ENCODE data around the gene PPFIA1.
"Not testable (repeated sequence)": the region's sequence is repeated elsewhere in the genome, so short reads cannot be mapped to it uniquely, and the experiment has no call there.

The PPFIA1 gene

DNA sequence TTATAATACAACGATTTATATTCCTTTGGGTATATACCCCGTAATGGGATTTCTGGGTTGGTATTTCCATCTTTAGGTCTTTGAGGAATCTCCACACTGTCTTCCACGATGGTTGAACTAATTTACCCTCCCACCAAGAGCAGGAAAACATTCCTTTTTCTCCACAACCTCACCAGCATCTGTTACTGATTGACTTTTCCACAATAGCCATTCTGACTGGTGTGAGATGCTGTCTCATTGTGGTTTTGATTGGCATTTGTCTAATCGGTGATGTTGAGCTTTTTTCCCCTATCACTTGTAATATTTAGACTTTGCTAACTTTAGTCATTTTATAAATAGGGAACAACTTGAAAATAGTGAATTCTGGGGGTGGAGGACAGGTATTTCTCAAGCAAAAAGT is 58.1 kb downstream of the PPFIA1 start:
- no peak for DNase-seq

- not testable (repeated sequence) for DNase-seq
Measured at GRCh38 chr11:70331320-70331843, 60.9 kb downstream of the PPFIA1 start.

DNA sequence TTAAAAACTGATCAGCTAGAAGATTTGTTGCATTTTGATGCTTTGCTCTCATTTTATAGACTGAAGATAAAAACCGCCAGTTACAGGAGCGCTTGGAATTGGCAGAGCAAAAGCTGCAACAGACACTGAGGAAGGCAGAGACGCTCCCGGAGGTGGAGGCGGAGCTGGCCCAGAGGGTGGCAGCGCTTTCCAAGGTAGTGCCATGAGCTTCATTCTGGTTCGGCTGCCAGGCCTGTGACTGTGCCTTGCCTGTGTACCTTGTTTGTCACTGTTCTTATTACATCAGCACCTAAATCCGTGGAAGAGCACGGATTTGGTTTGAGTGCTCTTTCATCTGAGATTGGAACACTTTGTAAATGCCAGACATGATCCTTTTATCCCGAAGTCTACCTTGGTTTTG is 61.4 kb downstream of the PPFIA1 start:
- DNase-seq: no peak

GRCh38 chr11:70332567-70332966 is 62.1 kb downstream of the PPFIA1 start:
- no peak for DNase-seq

DNA sequence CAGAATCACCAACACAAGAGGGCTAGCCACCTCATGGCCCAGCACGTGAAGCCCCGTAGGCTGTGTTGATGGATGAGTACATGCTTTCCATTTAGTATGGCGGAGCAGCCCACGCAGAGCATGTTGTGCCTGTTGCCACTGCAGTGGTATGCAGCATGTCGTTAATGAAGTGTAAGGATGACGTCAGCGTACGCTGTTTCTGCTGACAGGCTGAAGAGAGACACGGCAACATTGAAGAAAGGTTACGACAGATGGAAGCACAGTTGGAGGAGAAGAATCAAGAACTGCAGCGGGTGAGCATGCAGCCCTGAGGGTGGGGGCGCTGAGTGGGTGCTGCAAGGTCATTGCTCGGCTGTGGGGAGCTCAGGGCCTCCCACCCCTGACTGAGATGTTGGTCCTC is 62.8 kb downstream of the PPFIA1 start:
- DNase-seq: no peak

DNA sequence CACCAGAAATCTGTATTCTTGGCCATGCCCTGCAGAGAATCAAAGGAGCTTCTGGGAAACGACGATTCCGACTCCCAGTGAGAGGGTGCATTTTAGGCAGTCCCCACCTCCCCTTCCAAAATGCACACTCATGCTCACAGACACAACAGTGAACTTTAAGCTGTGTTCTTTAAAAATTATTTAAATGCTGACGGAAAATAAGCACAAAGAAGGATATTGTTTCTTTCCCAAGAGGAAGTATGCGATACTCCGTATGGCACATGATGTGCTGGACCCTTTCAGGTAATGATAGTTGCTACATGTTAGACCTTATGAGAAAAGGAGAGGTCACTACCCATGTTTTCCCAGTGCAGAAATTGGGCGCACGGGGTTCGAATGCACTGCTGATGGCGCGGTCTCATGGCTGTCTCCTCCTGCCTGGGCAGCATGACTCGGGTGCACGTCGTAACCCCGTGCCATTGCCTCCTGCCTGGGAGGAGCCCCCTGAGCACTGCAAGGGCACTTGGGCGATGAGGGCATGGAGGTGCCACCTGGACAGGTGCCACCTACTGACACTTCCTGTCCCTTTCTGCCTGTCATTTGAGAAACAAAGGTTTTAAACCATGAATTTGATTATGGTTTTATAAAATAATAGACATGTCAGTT is 64.0 kb downstream of the PPFIA1 start:
- DNase-seq: no peak

DNA sequence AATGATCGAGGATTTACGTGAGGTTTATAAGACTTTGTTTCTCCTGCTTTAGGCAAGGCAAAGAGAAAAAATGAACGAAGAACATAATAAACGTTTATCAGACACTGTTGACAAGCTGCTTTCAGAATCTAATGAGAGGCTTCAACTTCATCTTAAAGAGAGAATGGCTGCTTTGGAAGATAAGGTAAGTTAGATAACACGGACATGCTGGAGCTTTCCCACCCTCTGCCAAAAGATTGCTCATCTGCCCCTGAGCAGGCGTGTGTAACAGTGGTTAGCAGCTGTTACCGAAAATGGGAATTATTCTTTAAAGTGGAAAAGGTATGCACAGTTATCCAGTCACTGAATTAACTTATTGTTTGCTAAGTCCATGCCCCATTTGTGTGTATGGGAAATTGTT is 65.0 kb downstream of the PPFIA1 start:
- no peak for DNase-seq

DNA sequence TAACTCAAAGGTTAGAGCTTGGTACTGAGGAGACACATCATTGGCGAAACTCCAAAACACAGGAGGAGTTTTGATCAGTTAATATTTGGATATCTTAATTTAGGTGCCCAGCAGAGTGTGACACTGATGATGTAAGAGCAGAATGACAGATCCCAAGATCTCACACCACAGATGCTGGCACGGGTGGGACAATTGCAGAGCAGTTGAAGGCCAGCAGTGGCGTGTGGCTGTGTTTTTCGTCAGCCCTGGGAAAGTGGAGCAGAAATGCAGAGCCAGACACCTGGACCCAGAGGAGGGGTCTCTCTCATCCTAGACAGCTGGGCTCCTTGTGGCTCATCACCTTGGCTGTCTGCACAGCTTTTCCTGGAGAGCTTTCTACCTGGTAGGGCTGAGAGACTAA is 68.1 kb downstream of the PPFIA1 start:
- DNase-seq: no peak

DNA sequence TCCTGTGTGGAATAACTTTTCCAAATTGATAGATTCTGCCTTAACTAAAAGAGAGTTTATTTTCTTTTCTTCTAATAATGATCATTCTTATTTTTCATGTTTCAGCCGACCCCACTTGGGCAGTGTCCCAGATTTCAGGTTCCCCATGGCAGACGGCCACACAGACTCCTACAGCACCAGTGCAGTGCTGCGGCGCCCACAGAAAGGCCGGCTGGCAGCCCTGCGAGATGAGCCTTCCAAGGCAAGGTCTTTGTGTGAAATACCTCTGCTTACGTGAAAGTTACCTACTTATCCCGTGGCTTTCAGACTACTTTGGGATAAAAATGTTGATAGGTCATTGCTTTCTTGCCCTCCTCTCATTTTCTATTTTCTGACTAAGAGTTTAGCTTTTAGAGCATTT is 68.6 kb downstream of the PPFIA1 start:
- no peak for DNase-seq

- DNase-seq: no peak
Measured at GRCh38 chr11:70341881-70342429, 71.5 kb downstream of the PPFIA1 start.

GRCh38 chr11:70343636-70344035 is 73.1 kb downstream of the PPFIA1 start:
- no peak for DNase-seq

- no peak for DNase-seq
Measured at GRCh38 chr11:70348191-70348590, 77.7 kb downstream of the PPFIA1 start.

DNA sequence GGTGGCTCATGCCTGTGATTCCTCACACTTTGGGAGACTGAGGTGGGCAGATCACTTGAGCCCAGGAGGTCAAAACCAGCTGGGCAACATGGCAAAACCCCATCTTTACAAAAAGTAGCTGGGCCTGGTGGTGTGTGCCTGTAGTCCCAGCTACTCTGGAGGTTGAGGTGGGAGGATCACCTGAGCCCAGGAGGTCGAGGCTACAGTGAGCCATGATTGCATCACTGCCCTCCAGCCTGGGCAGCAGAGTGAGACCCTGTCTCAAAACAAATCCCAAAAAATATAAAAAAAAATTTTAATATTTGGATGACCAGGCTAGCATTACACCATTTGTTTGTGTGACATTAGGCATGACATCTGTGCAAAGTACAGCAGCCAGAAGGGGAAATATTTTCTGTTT is 78.1 kb downstream of the PPFIA1 start:
- no peak for DNase-seq

GRCh38 chr11:70351646-70352045 is 81.2 kb downstream of the PPFIA1 start:
- DNase-seq: no peak

DNA sequence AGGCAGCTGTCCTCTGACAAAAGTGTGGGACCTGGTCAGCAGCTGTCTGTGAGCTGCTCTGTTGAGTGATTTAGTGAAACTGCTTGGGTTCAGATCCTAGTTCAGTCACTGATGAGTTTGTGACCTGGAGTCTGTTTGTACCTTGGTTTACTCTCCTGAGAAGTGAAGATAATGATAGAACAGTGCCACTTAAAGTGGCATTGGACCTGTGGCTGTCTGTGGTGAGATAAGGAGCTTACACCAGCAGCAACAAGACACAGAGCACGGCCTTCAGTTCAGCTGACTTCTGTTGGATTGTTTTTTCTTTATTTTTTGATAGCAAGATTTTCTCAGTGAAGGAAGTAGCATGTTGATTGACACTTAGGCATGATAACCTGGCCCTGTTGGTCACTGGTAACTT is 81.6 kb downstream of the PPFIA1 start:
- no peak for DNase-seq

DNA sequence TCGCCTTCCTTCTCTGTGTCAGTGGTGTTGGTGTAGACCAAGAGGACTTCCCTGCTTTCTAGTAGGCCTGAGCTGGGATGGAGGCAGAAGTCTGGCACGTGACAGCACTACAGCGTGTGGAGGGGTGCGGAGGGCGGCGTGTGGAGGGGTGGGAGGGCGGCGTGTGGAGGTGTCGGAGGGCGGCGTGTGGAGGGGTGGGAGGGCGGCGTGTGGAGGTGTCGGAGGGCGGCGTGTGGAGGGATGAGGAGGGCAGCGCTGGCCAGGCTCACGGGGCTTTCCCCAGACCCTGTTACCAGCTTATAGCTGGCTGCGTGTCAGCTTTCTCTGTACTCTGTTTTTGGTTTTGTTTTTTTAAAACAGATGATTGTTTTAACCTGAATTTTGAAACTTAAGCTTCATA is 82.1 kb downstream of the PPFIA1 start:
- no peak for DNase-seq

- no peak for DNase-seq
Measured at GRCh38 chr11:70353329-70353728, 82.8 kb downstream of the PPFIA1 start.

DNA sequence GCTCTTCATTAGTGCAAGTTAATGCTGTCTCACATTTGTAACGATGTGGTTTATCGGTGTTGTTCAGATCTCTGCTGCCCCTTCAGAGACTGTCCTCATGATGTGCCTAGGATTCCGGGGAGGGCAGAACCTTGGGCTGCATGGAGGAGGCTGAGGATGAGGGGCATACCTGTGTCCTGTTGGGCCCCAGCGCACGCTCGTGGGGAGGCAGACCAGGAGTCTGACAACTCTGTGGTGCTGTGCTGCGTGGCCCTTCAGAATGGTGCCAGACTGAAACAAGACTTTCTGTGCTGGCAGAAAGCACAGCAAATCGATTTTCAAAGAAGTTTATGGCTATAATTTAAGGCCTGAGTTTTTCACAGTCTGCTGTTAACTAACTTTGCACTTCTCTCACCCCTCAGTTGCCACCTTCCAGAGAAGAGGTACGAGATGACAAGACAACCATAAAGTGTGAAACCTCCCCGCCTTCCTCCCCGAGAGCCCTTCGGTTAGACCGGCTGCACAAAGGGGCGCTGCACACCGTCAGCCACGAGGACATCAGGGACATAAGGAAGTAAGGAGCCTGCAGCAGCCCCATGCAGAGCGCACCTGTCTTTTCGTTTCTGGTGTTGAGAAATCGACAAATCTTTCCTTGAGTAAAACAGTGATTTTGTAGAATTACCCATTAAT is 83.5 kb downstream of the PPFIA1 start:
- DNase-seq: no peak

- no peak for DNase-seq
Measured at GRCh38 chr11:70354629-70355028, 84.1 kb downstream of the PPFIA1 start.

DNA sequence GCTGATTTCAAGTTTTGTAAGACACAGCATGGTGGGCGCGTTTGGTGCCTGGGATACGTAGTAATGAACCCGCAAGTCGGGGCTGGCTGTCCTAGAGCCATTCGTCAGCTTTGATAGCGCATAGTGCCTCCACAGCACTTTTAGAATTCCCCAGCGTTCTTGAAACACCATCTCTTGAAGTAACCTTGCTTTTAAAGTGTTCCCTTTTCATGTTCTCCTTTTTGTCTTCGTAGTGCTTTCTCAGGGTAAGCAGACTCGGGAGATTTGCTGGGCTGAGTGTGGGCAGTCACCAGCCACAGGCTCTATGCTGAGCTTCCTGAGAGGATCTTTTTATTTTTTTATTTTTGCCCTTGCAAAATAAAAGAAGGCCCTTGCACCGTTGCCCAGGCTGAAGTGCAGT is 88.3 kb downstream of the PPFIA1 start:
- DNase-seq: no peak

DNA sequence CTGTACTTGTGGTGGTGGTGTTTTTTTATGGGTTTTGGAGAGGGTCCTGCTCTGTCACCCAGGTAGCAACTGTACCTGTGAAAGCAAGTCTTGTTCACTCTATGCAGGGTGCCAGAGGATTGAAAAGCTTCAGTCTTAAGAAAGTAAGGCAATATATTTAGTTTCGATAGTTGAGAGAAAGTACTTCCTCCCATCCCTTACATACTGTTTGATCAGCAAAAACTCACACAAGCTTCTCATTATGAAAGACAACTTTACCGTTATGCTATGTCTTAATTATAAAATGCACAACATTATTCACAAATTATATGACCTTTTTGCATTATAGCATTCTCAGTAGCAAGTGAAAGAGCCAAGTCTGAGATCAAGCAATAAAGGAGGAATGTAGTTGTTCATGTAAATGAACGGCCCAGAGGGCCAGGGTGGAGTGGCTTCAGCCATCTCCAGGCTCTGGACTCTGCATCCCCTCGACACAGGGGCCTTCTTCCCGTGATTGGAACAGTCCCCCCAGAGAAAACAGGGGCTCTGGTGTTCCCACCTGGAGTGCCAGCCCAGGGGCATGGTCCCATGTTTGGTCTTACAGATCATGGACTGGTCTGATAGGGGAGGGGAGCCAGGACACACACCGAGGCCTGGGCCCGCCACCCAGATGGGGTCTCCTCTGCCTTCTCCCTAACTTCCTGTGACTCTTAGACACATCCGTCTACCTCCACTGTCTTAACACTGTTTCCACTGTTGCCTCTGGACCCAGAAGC is 89.1 kb downstream of the PPFIA1 start:
- no peak for DNase-seq

DNA sequence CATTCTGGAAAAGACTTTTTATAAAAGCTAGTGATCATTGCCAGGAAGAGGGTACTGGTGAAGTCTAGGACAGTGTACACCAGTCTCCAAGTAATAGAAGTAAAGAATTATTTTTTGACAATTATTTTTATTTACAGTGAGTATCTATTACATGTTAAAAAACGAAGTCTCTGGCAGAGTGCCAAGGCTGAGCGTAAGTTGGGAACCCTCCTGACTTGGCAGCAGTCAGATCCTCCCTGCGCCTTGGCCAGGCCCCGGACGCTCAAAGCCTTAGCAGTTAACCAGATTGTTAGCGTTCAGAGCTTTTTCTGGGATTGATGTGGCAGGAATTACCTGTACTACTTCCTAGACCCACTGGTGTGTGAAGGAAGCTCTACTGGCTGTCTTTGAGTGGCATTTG is 89.7 kb downstream of the PPFIA1 start:
- DNase-seq: no peak

DNA sequence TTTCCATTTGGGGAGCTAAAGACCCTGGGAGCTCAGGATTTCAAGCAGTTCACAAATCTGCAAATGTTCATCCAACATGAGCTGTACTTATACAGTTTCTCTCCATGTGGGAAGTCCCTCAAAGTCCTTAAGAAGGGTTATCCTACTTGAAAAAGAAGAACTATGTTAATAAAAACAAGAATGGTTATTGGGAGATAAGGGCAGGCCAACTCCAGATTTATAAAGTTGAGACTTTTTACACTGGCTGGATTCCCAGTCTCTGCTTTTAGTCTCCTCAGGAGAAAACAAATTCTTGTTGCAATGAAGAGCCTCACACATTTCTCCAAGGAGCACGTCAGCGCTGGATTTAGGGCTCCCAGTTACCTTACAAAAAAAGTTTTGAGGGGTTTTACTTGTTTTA is 93.7 kb downstream of the PPFIA1 start:
- no peak for DNase-seq

Measured in effector CD4-positive, alpha-beta T cell (primary cell).